KBM-7 (cell line): ENCODE measurements around the gene TP53INP2.
"Not testable (repeated sequence)": the region's sequence is repeated elsewhere in the genome, so short reads cannot be mapped to it uniquely, and the experiment has no call there.

Source experiments
- DNase-seq: peaks from one replicate; pipeline ENCODE4 v3.0.0-alpha.2; 2015
- in situ Hi-C: fragments of 300-500 bp; cut with MboI; formaldehyde crosslinking; loops from 2 replicates; pipeline ENCODE4 v1.14.3; 2020; ENCODE audit warnings: low sequenced_read_pairs, low pct_unique_long_range_greater_than_20kb, mixed read lengths

The TP53INP2 gene

DNA sequence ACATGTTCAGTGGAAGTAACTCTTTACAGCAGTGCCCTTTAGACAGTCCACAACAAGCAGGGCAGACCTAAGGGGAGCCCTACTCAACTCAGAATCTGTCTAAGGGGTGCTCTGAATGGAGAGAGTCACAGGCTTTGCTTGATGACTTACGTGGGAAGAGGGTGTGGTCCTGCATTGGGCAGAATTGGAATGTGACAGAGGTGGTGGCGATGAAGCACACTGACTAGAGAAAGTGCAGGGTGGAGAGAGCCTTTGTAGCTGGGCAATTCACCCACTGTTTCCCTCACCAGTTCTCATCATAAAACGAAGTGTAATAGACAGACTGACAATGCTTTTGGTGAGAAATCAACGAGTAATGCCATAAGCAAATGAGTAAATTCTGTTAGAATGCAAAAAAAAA, 11.2 kb downstream of the TP53INP2 start:
- in situ Hi-C loops = loop anchor here (25.0 kb wide), 1 partner anchor 403 kb away; the partner anchor contains the start of gene AHCY
- no peak for DNase-seq

- in situ Hi-C loops = loop anchor here (25.0 kb wide), 1 partner anchor 405 kb away; the partner anchor contains the start of gene AHCY
- DNase-seq = no peak
These were observed 12.7 kb downstream of the TP53INP2 start for GRCh38 chr20:34716921-34717229.

DNA sequence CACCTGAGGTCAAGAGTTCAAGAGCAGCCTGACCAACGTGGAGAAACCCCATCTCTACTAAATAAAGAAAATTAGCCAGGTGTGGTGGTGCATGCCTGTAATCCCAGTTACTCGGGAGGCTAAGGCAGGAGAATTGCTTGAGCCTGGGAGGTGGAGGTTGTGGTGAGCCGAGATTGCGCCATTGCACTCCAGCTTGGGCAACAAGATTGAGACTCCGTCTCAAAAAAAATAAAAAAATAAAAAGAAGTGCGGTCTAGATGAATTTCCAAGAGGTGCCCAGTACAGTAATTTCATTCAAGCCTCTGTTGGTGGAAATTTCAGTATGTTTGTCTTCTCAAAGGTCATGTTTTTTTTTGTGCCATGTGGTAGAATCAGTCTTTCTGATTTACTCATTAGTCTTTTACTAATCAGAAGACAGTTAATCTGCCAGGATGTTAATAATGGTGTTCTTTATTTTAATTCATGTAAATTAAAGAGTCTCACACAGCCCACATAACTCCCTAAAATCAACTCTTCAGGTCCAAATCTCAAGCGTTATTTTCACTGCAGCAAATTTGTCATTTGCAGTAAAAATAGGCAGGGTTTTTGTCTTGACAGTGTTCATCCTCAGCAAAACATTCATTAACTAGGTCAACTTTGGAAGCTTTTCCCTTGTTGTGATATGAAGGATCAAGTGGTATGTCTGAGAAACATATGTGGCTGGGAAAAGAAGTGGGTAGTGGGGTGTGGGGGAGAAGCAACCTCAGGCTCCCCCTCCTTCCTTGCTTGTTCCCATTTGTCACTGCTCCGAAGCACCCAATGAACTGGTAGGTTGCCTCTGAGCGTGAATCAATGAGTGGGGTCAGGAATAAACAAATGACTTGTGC, 13.3 kb downstream of the TP53INP2 start:
- no peak for DNase-seq
- in situ Hi-C loops = loop anchor here (25.0 kb wide), 1 partner anchor 405 kb away; the partner anchor contains the start of gene AHCY

DNA sequence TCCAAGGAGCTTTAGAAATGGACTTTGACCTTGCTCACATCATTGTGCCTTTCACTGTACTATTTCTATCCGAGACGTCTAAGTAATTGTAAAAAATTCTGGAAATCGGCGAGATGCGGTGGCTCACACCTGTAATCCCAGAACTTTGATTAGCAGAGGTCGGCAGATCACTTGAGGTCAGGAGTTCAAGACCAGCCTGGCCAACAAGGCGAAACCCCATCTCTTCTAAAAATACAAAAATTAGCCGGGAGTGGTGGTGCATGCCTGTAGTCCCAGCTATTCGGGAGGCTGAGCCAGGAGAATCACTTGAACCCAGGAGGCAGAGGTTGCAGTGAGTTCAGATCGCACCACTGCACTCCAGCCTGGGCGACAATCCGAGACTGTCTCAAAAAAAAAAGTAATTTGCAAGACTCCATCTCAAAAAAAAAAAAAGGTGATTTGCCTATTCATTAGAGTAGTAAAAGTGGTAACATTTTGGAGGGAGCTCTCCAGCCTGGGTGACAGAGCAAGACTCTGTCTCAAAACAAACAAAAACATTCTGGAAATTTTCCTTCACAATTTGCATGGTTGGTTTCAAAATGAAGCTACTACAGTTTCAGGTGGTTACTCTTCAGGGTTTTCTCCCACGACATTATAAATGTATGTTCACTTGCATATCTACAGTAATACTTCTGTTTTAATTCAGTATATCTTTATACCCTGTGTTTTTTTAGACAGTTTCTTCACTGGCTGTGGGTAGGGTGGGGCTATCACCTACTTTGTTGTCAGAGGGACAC, 15.3 kb downstream of the TP53INP2 start:
- DNase-seq = not testable (repeated sequence)
- in situ Hi-C loops = loop anchor here (25.0 kb wide), 1 partner anchor 407 kb away; the partner anchor contains the start of gene AHCY

- in situ Hi-C loops = loop anchor here (25.0 kb wide), 1 partner anchor 408 kb away; the partner anchor contains the start of gene AHCY
- no peak for DNase-seq
These were observed 16.1 kb downstream of the TP53INP2 start for GRCh38 chr20:34720266-34720665.

DNA sequence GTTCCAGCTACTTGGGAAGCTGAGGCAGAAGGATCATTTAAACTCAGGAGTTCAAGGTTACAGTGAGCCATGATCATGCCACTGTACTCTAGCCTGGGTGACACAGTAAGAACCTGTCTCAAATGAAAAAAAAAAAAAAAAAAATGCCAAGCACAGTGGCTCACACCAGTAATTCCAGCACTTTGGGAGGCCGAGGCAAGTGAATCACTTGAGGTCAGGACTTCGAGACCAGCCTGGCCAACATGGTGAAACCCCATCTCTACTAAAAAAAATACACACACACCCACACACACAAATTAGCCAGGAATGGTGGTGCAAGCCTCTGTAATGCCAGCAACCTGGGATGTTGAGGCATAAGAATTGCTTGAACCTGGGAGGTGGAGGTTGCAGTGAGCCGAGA, 18.4 kb downstream of the TP53INP2 start:
- not testable (repeated sequence) for DNase-seq
- in situ Hi-C loops = loop anchor here (25.0 kb wide), 1 partner anchor 410 kb away; the partner anchor contains the start of gene AHCY

DNA sequence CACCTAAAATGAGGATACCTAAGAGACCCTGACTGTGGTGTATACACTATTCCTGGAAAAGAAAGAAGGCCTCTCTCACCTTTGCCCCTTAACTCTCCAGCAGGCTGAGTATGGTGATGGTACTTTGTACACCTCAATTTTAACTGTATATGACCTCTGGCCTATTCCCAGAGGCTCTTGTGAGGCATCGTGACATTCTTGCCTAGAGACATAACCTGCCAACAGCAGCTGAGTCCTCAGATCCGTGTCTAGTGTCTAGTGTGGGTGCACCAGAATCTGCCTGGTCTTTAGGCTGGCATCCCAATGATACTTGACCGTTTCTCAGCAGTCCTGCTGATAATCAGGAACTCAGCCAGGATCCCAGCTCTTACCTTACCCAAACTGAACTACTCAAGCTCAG, 20.0 kb downstream of the TP53INP2 start:
- in situ Hi-C loops = loop anchor here (25.0 kb wide), 1 partner anchor 412 kb away; the partner anchor contains the start of gene AHCY
- no peak for DNase-seq

DNA sequence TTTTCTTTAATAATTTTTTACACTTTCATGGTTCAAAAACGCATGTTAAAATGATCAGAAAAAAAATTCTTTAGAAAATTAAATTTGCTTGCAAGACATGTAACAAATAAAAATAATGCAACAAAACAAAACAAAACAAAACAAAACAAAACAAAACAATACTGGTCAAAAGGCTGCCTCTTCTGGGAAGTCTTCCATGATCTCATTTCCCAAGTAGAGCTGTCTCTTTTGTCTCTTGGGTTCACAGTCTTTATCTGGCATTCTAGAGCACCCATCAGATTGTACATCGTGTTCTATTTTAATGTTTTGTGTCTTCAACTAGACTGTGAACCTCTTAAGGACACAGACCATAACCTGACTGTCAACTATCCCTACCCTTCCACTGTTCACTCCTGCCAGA, 25.3 kb downstream of the TP53INP2 start:
- no peak for DNase-seq
- in situ Hi-C loops = no loop called here

GRCh38 chr20:34732523-34732922, 28.4 kb downstream of the TP53INP2 start:
- no peak for DNase-seq

GRCh38 chr20:34736106-34736735, 32.1 kb downstream of the TP53INP2 start:
- in situ Hi-C loops = no loop called here
- no peak for DNase-seq

More at GRCh38 chr20:34732523-34732922, 28.4 kb downstream of the TP53INP2 start:
- in situ Hi-C loops = no loop called here

- no peak for DNase-seq
- in situ Hi-C loops = no loop called here
These were observed 38.9 kb downstream of the TP53INP2 start for GRCh38 chr20:34743039-34743438.

DNA sequence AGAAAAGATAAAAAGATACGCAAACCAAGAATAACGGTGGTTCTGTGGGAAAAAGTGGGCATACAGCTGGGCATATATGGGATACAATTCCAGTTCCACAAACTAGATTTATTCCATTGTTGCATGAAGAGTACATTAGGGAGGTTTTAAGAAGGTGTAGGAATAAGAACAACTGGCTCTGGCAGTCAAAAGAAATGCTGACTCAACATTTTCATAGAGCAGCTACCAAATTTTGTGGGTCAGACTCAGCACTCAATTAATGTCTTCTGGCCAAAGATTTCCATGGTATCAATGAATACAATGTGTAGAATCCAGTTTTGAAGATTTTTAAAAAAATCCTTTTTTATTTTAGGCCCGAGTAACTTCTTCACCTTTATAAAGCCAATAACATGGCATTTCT, 40.2 kb downstream of the TP53INP2 start:
- in situ Hi-C loops = no loop called here
- no peak for DNase-seq

DNA sequence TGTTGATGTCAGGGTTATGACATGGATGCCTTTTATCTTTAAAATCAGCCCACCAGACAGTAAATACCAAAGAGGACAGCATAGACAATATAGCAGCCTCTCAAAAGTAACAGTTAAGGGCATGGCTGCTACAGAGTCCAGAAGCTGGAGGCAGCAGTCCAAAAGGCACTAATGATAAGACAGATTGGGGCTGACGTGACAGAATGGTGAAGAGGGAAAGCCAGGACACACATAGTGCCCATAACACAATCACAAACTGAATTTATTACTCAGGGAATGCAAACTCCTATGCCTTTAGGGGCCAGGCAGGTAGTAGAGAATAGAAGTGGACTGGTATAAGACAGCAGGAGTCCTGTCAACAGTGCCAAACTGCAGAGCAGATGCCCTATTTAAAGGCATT, 40.7 kb downstream of the TP53INP2 start:
- in situ Hi-C loops = no loop called here
- DNase-seq = no peak

DNA sequence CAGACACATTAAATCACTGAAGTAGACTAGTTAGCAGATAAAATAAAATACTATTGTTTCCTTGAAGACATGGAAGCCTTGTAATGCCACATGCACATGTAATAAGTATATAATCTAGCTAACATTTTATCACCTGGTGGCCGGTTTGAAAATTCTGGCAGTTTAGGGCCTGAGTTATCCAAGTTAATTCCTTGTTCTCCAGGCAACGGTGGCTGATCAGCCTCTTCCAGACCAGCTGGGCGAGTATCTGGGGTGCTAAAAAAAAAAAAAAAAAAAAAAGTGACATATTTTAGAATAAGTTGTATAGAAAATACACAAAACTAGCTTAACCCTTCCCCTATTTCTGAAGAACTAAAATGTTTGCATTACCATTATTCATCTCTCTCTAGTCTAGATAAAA, 42.5 kb downstream of the TP53INP2 start:
- in situ Hi-C loops = no loop called here
- DNase-seq = no peak

DNA sequence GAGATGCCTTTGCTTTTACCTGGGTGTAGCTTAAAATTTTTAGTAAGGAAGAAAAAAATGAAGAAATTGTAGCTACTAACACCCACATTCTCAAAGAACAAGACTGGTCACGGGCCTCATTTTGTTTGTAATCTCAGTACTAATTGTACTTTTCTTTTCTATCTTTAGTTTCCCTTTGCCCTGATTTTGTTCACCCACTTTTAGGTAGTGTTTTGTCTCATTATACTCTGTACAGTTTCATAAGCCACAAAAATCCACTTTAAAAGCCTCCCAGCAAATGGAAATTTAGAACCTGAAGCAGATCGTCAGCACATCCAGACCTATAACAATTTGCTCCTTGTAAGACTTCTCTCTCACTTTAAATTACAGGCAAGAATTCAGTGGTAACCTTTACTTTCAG, 43.3 kb downstream of the TP53INP2 start:
- in situ Hi-C loops = no loop called here

GRCh38 chr20:34748709-34749108, 44.6 kb downstream of the TP53INP2 start:
- DNase-seq = no peak
- in situ Hi-C loops = no loop called here

More for the DNA sequence above, 43.3 kb downstream of the TP53INP2 start:
- no peak for DNase-seq

GRCh38 chr20:34750484-34750883, 46.3 kb downstream of the TP53INP2 start:
- DNase-seq = no peak
- in situ Hi-C loops = no loop called here

GRCh38 chr20:34751453-34751852, 47.3 kb downstream of the TP53INP2 start:
- no peak for DNase-seq
- in situ Hi-C loops = no loop called here

- in situ Hi-C loops = no loop called here
These were observed 49.7 kb downstream of the TP53INP2 start for GRCh38 chr20:34753706-34754461.

More at GRCh38 chr20:34753706-34754461, 49.7 kb downstream of the TP53INP2 start:
- no peak for DNase-seq
